ENCODE data around the gene SEL1L2. TPM values are rescaled to one million over a fixed set of nuclear protein-coding genes. Genes with fewer than 3 reads are reported as not detected.

The SEL1L2 gene
- total RNA-seq, 1 donor from 2014 or later: not detected

GRCh38 chr20:13865156-13865555, 125.3 kb downstream of the SEL1L2 start:
- TF ChIP-seq, protein P1, sequence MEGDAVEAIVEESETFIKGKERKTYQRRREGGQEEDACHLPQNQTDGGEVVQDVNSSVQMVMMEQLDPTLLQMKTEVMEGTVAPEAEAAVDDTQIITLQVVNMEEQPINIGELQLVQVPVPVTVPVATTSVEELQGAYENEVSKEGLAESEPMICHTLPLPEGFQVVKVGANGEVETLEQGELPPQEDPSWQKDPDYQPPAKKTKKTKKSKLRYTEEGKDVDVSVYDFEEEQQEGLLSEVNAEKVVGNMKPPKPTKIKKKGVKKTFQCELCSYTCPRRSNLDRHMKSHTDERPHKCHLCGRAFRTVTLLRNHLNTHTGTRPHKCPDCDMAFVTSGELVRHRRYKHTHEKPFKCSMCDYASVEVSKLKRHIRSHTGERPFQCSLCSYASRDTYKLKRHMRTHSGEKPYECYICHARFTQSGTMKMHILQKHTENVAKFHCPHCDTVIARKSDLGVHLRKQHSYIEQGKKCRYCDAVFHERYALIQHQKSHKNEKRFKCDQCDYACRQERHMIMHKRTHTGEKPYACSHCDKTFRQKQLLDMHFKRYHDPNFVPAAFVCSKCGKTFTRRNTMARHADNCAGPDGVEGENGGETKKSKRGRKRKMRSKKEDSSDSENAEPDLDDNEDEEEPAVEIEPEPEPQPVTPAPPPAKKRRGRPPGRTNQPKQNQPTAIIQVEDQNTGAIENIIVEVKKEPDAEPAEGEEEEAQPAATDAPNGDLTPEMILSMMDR (IDR thresholded peaks at IDR 0.05; ENCODE audit: unreplicated experiment): no peak
- Mint-ChIP-seq H3K27ac (ENCODE audit: unreplicated experiment) (no peak overlapping the region), H3K4me1 (ENCODE audit: unreplicated experiment) (no peaks in the 10 kb centered on the region), H3K27me3 (ENCODE audit: unreplicated experiment) (no peaks in the 10 kb centered on the region), H3K9me3 (ENCODE audit: unreplicated experiment) (no peaks in the 10 kb centered on the region), H3K4me3 (ENCODE audit: unreplicated experiment) (no peak overlapping the region), H3K36me3 (ENCODE audit: low read depth, unreplicated experiment) (no peaks in the 10 kb centered on the region)
- DNase-seq (ENCODE audit: low spot score): no peak

GRCh38 chr20:13863244-13863643, 127.2 kb downstream of the SEL1L2 start:
- Mint-ChIP-seq H3K4me1 (ENCODE audit: unreplicated experiment) (no peaks in the 10 kb centered on the region), H3K4me3 (ENCODE audit: unreplicated experiment) (no peak overlapping the region), H3K9me3 (ENCODE audit: unreplicated experiment) (no peaks in the 10 kb centered on the region), H3K27ac (ENCODE audit: unreplicated experiment) (no peak overlapping the region), H3K27me3 (ENCODE audit: unreplicated experiment) (peaks cover 3% of the 10 kb centered on the region), H3K36me3 (ENCODE audit: low read depth, unreplicated experiment) (no peaks in the 10 kb centered on the region)
- TF ChIP-seq, protein P1 (IDR thresholded peaks at IDR 0.05; ENCODE audit: unreplicated experiment): no peak
- DNase-seq (ENCODE audit: low spot score): no peak

DNA sequence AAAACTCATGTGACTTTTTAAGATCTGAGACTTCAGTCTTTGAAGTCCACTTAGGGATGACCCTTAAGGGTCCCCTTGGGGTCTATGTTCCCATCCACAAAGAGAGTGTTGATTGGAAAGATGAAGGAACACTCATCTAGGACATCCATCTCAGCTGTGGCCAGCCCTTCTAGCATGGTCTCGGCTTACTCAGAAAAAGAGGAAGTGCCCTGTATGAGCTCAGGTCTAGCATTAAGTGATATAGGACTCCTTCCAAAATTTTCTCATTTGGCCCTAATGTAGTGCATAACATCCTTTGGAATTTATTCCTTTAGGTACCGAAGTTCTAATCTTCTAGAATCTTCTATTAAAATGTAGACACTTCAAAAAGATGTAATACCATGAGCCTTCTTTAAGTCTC, 128.2 kb downstream of the SEL1L2 start:
- peaks cover 3% of the 10 kb centered on the region for H3K27me3 Mint-ChIP-seq (ENCODE audit: unreplicated experiment)
- no peak overlapping the region for H3K4me3 Mint-ChIP-seq (ENCODE audit: unreplicated experiment)
- no peaks in the 10 kb centered on the region for H3K36me3 Mint-ChIP-seq (ENCODE audit: low read depth, unreplicated experiment)
- TF ChIP-seq, protein P1 (IDR thresholded peaks at IDR 0.05; ENCODE audit: unreplicated experiment): no peak
- DNase-seq (ENCODE audit: low spot score): no peak
- no peak overlapping the region for H3K27ac Mint-ChIP-seq (ENCODE audit: unreplicated experiment)
- no peaks in the 10 kb centered on the region for H3K9me3 Mint-ChIP-seq (ENCODE audit: unreplicated experiment)
- no peaks in the 10 kb centered on the region for H3K4me1 Mint-ChIP-seq (ENCODE audit: unreplicated experiment)

DNA sequence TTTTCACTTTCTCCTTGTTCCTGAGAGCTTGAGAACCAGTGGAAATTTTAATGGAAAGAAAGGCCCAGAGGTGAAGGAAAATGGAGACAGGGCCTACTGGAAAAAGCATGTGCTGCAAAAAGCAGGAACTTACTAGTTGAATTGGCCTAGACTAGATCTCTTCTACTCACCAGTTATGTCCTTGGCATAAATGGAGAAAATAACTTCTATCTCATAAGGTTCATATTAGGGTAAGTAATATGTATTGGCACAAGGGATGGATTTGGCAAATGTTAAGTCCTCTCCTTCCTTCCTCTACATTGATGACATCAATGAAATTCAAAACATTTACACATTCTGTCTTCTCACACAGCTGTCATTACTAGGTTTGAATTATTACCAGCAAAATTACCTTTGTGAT, 131.5 kb downstream of the SEL1L2 start:
- H3K9me3 Mint-ChIP-seq (ENCODE audit: unreplicated experiment): no peaks in the 10 kb centered on the region
- peaks cover 3% of the 10 kb centered on the region for H3K4me1 Mint-ChIP-seq (ENCODE audit: unreplicated experiment)
- TF ChIP-seq, protein P1 (IDR thresholded peaks at IDR 0.05; ENCODE audit: unreplicated experiment): no peak
- H3K27ac Mint-ChIP-seq (ENCODE audit: unreplicated experiment): no peak overlapping the region
- DNase-seq (ENCODE audit: low spot score): no peak
- peaks cover 3% of the 10 kb centered on the region for H3K27me3 Mint-ChIP-seq (ENCODE audit: unreplicated experiment)
- H3K36me3 Mint-ChIP-seq (ENCODE audit: low read depth, unreplicated experiment): no peaks in the 10 kb centered on the region
- no peak overlapping the region for H3K4me3 Mint-ChIP-seq (ENCODE audit: unreplicated experiment)

- Mint-ChIP-seq H3K4me1 (ENCODE audit: unreplicated experiment) (peaks cover 3% of the 10 kb centered on the region), H3K27ac (ENCODE audit: unreplicated experiment) (no peak overlapping the region), H3K36me3 (ENCODE audit: low read depth, unreplicated experiment) (no peaks in the 10 kb centered on the region), H3K9me3 (ENCODE audit: unreplicated experiment) (no peaks in the 10 kb centered on the region), H3K27me3 (ENCODE audit: unreplicated experiment) (peaks cover 3% of the 10 kb centered on the region), H3K4me3 (ENCODE audit: unreplicated experiment) (no peak overlapping the region)
- TF ChIP-seq, protein P1 (IDR thresholded peaks at IDR 0.05; ENCODE audit: unreplicated experiment): no peak
- no peak for DNase-seq (ENCODE audit: low spot score)
Observed at GRCh38 chr20:13858439-13858838, 132.0 kb downstream of the SEL1L2 start.
